ENCODE data around the gene ARHGAP24. TPM values are rescaled to one million over a fixed set of nuclear protein-coding genes. Genes with fewer than 3 reads are reported as not detected.

ARHGAP24 gene
- total and polyA plus RNA-seq, 2 experiments from 2014 or later, result 0.21 to 0.36 TPM

DNA sequence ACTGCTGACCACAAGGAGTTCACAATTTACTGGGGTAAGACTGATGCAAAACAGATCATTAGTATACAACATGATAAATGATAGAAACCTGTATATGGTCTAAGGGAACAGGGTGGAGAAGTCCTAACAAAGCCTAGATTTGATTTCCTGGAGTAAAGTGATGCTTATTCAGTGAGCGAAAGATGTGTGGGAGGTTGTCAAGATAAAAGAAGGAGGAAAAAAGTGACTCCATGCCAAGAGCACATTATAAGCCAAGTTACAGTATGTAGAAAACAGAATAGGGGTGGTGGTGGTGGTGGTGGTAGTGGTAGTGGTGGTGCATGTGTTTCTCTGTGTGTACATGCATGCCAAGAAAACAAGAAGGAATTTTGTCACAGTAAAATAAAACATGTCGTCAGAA is 559.7 kb downstream of the ARHGAP24 start (continued):
- TF ChIP-seq, protein P1, sequence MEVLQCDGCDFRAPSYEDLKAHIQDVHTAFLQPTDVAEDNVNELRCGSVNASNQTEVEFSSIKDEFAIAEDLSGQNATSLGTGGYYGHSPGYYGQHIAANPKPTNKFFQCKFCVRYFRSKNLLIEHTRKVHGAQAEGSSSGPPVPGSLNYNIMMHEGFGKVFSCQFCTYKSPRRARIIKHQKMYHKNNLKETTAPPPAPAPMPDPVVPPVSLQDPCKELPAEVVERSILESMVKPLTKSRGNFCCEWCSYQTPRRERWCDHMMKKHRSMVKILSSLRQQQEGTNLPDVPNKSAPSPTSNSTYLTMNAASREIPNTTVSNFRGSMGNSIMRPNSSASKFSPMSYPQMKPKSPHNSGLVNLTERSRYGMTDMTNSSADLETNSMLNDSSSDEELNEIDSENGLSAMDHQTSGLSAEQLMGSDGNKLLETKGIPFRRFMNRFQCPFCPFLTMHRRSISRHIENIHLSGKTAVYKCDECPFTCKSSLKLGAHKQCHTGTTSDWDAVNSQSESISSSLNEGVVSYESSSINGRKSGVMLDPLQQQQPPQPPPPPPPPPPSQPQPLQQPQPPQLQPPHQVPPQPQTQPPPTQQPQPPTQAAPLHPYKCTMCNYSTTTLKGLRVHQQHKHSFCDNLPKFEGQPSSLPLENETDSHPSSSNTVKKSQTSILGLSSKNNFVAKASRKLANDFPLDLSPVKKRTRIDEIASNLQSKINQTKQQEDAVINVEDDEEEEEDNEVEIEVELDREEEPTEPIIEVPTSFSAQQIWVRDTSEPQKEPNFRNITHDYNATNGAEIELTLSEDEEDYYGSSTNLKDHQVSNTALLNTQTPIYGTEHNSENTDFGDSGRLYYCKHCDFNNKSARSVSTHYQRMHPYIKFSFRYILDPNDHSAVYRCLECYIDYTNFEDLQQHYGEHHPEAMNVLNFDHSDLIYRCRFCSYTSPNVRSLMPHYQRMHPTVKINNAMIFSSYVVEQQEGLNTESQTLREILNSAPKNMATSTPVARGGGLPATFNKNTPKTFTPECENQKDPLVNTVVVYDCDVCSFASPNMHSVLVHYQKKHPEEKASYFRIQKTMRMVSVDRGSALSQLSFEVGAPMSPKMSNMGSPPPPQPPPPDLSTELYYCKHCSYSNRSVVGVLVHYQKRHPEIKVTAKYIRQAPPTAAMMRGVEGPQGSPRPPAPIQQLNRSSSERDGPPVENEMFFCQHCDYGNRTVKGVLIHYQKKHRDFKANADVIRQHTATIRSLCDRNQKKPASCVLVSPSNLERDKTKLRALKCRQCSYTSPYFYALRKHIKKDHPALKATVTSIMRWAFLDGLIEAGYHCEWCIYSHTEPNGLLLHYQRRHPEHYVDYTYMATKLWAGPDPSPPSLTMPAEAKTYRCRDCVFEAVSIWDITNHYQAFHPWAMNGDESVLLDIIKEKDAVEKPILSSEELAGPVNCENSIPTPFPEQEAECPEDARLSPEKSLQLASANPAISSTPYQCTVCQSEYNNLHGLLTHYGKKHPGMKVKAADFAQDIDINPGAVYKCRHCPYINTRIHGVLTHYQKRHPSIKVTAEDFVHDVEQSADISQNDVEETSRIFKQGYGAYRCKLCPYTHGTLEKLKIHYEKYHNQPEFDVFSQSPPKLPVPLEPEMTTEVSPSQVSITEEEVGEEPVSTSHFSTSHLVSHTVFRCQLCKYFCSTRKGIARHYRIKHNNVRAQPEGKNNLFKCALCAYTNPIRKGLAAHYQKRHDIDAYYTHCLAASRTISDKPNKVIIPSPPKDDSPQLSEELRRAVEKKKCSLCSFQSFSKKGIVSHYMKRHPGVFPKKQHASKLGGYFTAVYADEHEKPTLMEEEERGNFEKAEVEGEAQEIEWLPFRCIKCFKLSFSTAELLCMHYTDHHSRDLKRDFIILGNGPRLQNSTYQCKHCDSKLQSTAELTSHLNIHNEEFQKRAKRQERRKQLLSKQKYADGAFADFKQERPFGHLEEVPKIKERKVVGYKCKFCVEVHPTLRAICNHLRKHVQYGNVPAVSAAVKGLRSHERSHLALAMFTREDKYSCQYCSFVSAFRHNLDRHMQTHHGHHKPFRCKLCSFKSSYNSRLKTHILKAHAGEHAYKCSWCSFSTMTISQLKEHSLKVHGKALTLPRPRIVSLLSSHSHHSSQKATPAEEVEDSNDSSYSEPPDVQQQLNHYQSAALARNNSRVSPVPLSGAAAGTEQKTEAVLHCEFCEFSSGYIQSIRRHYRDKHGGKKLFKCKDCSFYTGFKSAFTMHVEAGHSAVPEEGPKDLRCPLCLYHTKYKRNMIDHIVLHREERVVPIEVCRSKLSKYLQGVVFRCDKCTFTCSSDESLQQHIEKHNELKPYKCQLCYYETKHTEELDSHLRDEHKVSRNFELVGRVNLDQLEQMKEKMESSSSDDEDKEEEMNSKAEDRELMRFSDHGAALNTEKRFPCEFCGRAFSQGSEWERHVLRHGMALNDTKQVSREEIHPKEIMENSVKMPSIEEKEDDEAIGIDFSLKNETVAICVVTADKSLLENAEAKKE (CRISPR knock-in tag; IDR thresholded peaks at IDR 0.05), result no peak
- TF ChIP-seq ZNF331 (CRISPR knock-in tag; IDR thresholded peaks at IDR 0.05; ENCODE audit: low read depth) (no peak), POLR2AphosphoS5 (IDR thresholded peaks at IDR 0.05; ENCODE audit: low read depth) (no peak), STAT1 (IDR thresholded peaks at IDR 0.05; ENCODE audit: unreplicated experiment) (no peak), EZH2 (IDR thresholded peaks at IDR 0.05; ENCODE audit: low read depth, unreplicated experiment) (no peak), ZNF114 (CRISPR knock-in tag; IDR thresholded peaks at IDR 0.05) (no peak), CREB1 (CRISPR knock-in tag; IDR thresholded peaks at IDR 0.05; ENCODE audit: low read depth) (no peak), JUNB (IDR thresholded peaks at IDR 0.05; ENCODE audit: unreplicated experiment) (no peak)
- TF ChIP-seq, protein P2, sequence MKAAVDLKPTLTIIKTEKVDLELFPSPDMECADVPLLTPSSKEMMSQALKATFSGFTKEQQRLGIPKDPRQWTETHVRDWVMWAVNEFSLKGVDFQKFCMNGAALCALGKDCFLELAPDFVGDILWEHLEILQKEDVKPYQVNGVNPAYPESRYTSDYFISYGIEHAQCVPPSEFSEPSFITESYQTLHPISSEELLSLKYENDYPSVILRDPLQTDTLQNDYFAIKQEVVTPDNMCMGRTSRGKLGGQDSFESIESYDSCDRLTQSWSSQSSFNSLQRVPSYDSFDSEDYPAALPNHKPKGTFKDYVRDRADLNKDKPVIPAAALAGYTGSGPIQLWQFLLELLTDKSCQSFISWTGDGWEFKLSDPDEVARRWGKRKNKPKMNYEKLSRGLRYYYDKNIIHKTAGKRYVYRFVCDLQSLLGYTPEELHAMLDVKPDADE (IDR thresholded peaks at IDR 0.05), result no peak
- TF ChIP-seq, protein P3, sequence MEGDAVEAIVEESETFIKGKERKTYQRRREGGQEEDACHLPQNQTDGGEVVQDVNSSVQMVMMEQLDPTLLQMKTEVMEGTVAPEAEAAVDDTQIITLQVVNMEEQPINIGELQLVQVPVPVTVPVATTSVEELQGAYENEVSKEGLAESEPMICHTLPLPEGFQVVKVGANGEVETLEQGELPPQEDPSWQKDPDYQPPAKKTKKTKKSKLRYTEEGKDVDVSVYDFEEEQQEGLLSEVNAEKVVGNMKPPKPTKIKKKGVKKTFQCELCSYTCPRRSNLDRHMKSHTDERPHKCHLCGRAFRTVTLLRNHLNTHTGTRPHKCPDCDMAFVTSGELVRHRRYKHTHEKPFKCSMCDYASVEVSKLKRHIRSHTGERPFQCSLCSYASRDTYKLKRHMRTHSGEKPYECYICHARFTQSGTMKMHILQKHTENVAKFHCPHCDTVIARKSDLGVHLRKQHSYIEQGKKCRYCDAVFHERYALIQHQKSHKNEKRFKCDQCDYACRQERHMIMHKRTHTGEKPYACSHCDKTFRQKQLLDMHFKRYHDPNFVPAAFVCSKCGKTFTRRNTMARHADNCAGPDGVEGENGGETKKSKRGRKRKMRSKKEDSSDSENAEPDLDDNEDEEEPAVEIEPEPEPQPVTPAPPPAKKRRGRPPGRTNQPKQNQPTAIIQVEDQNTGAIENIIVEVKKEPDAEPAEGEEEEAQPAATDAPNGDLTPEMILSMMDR (conservative IDR thresholded peaks at IDR 0.05; ENCODE audit: low read depth in 2 of 2), result no peak
